Measurements from ENCODE around the gene PPTC7. TPM values are rescaled to one million over a fixed set of nuclear protein-coding genes. Genes with fewer than 3 reads are reported as not detected.

The PPTC7 gene
- total and polyA plus RNA-seq, 2 of the 4 experiments (the other 2 are of a cell fraction) = 4.1 to 6.8 TPM

GRCh38 chr12:110540048-110540447 lies 43.1 kb downstream of the PPTC7 start:
- H3K4me1 ChIP-seq (ENCODE audit: control insufficient read depth, insufficient read depth, low read length) = peaks cover 13% of the 10 kb centered on the region
- no peak for DNase-seq
- ChIA-PET CTCF (no interaction called here), POLR2A (ENCODE audit: unreplicated experiment) (no interaction called here)
- H4K91ac ChIP-seq (ENCODE audit: insufficient read depth, low read depth, low read length) = no peak overlapping the region
- no CpG with 5 or more reads among the region's 8 CpGs for WGBS, 2 experiments (ENCODE audit: extremely low coverage in 2 of 2, insufficient read length in 1 of 2)
- H3K23ac ChIP-seq (ENCODE audit: low read depth, low read length) = no peak overlapping the region
- H3K9me1 ChIP-seq (ENCODE audit: insufficient read depth, low read length) = peaks cover 15% of the 10 kb centered on the region
- no TSS peak for BruUV-seq (replicated peaks)
- H3K27me3 ChIP-seq (ENCODE audit: control insufficient read depth, insufficient read depth, low read length) = no peaks in the 10 kb centered on the region
- H2AK5ac ChIP-seq (ENCODE audit: low read depth, low read length) = no peak overlapping the region
- H2BK120ac ChIP-seq (ENCODE audit: low read depth, low read length) = no peak overlapping the region
- H3K9ac ChIP-seq (ENCODE audit: low read depth, low read length) = no peak overlapping the region
- dilution Hi-C loops (cut with HindIII; ENCODE audit: low sequenced_read_pairs, unreplicated experiment) (no loop called here), intact Hi-C loops (cut with micrococcal nuclease) (no loop called here), in situ Hi-C loops (cut with MboI; ENCODE audit: low sequenced_read_pairs) (no loop called here)
- H2BK15ac ChIP-seq (ENCODE audit: low read depth, low read length) = no peak overlapping the region
- no peak overlapping the region for H3K14ac ChIP-seq (replicated peaks; ENCODE audit: low read depth, low read length)
- H3K27ac ChIP-seq (ENCODE audit: insufficient read depth, low read length) = no peak overlapping the region
- H2BK5ac ChIP-seq (ENCODE audit: low read depth, low read length, poor library complexity, severe bottlenecking) = no peak overlapping the region
- peaks cover 21 to 63% of the 10 kb centered on the region in 2 experiments for H3K79me1 ChIP-seq (ENCODE audit: low read depth in 1 of 2, low read length in 2 of 2)
- H3K56ac ChIP-seq (ENCODE audit: extremely low read depth, insufficient read depth, low read length) = no peak overlapping the region
- H2AFZ ChIP-seq (replicated peaks; ENCODE audit: low read length, poor library complexity) = no peak overlapping the region
- H3K4ac ChIP-seq (ENCODE audit: low read depth, low read length) = no peak overlapping the region
- no peak overlapping the region for H3K18ac ChIP-seq (ENCODE audit: low read depth, low read length)
- no peaks in the 10 kb centered on the region for H3K9me3 ChIP-seq (ENCODE audit: control insufficient read depth, insufficient read depth, low read length)
- ATAC-seq (ENCODE audit: low read depth) = no peak
- H2AK9ac ChIP-seq (replicated peaks; ENCODE audit: low read depth, low read length, poor library complexity) = no peak overlapping the region
- no peak overlapping the region for H2BK20ac ChIP-seq (ENCODE audit: low read depth, low read length)
- H4K5ac ChIP-seq (ENCODE audit: low read depth, low read length) = no peak overlapping the region
- 0 out of 2 replicates have a peak, but pooled peaks cover 3% of the 10 kb centered on the region for H4K20me1 ChIP-seq (ENCODE audit: insufficient read depth, low read length)
- TF ChIP-seq CHD1 (IDR thresholded peaks at IDR 0.05; ENCODE audit: low read depth, low read length) = no peak
- TF ChIP-seq ELK1 (IDR thresholded peaks at IDR 0.05; ENCODE audit: borderline replicate concordance, low read depth, low read length) = no peak
- no peak for TF ChIP-seq CTCF (conservative IDR thresholded peaks at IDR 0.05; ENCODE audit: low read depth, low read length)
- no peak for TF ChIP-seq RFX5 (IDR thresholded peaks at IDR 0.05; ENCODE audit: low read depth, low read length)
- no peak for TF ChIP-seq RAD21 (IDR thresholded peaks at IDR 0.05; ENCODE audit: low read length)
- no peak for TF ChIP-seq MAFK (IDR thresholded peaks at IDR 0.05; ENCODE audit: low read depth, low read length)
- no peak for TF ChIP-seq POLR2A (IDR thresholded peaks at IDR 0.05; ENCODE audit: low read depth, low read length)
- no peak for TF ChIP-seq RCOR1 (IDR thresholded peaks at IDR 0.05; ENCODE audit: insufficient replicate concordance, low read length)
- no peak for TF ChIP-seq USF2 (IDR thresholded peaks at IDR 0.05; ENCODE audit: low read depth, low read length)
- TF ChIP-seq SMC3 (IDR thresholded peaks at IDR 0.05; ENCODE audit: low read depth, low read length) = no peak
- no peak for TF ChIP-seq MAZ (IDR thresholded peaks at IDR 0.05; ENCODE audit: borderline replicate concordance, low read depth, low read length)
- TF ChIP-seq FOS (IDR thresholded peaks at IDR 0.05; ENCODE audit: low read depth, low read length) = no peak
- peaks cover 19% of the 10 kb centered on the region for H3K36me3 ChIP-seq (ENCODE audit: control insufficient read depth, insufficient read depth, low read length)
- no peak overlapping the region for H3K4me3 ChIP-seq (ENCODE audit: insufficient read depth, low read depth, low read length)
- no peak overlapping the region for H4K8ac ChIP-seq (ENCODE audit: low read depth in 2 of 2, low read length in 2 of 2)
- H3K4me2 ChIP-seq (ENCODE audit: low read depth, low read length) = no peak overlapping the region
